B cell (primary cell): ENCODE results near the gene CCDC78. TPM values are rescaled to one million over a fixed set of nuclear protein-coding genes. Genes with fewer than 3 reads are reported as not detected.

ENCODE experiments used
- ATAC-seq: fragments of 200-7000 bp; cut with Tn5 transposase; one replicate; pipeline ENCODE4 v1.10.0; 2021; ENCODE audit warnings: low read depth, mild to moderate bottlenecking, moderate number of reproducible peaks, moderate library complexity
- CTCF ChIA-PET: fragments of 350-600 bp; sonication (Branson Sonifier 250); formaldehyde crosslinking; loops from one replicate; lab custom pipeline; 2021; ENCODE audit warnings: antibody characterized with exemption, inconsistent platforms; lab: Charles Lee
- POLR2A ChIA-PET: fragments of 350-600 bp; sonication (Branson Sonifier 250); formaldehyde crosslinking; loops from one replicate; lab custom pipeline; 2021; ENCODE audit warnings: antibody characterized with exemption; lab: Charles Lee
- DNase-seq: peaks from one replicate; pipeline ENCODE4 v3.0.0; 2013
- H2AFZ ChIP-seq: 2 replicates; pipeline ENCODE4 v1.6.1; 2012; ENCODE audit warnings: mild to moderate bottlenecking, low read depth, low read length; ENCODE audit not compliant: insufficient read depth, poor library complexity, severe bottlenecking
- H3K27ac ChIP-seq, 2 donors: 1 replicate in 1 of 2; 2 replicates in 1 of 2; pipeline ENCODE4 v1.5.1; 2012 to 2013; ENCODE audit warnings: low read length in 2 of 2, mild to moderate bottlenecking in 2 of 2, moderate library complexity in 1 of 2
- H3K27me3 ChIP-seq, 4 experiments: fragments of 200-600 bp in 1 of 4; sonication (generic) in 1 of 4; replicated peaks in 1 of 4; 1 replicate in 2 of 4; 2 replicates in 2 of 4; pipeline versions ENCODE4 v1.6.1 to v1.7.0; 2013 to 2016; ENCODE audit warnings: low read length in 3 of 4, mild to moderate bottlenecking in 2 of 4, mixed read lengths in 1 of 4, moderate library complexity in 1 of 4; ENCODE audit not compliant: insufficient read depth in 4 of 4, control insufficient read depth in 3 of 4; ENCODE audit errors: control extremely low read depth in 1 of 4
- H3K36me3 ChIP-seq, 2 experiments: replicated peaks in 1 of 2; 1 replicate in 1 of 2; 2 replicates in 1 of 2; pipeline versions ENCODE4 v1.6.1 to v1.7.1; 2013; ENCODE audit warnings: low read length in 1 of 2; ENCODE audit not compliant: insufficient read depth in 2 of 2, control insufficient read depth in 1 of 2; ENCODE audit errors: control extremely low read depth in 1 of 2, extremely low read depth in 1 of 2
- H3K4me1 ChIP-seq, 2 donors: fragments of 200-600 bp in 1 of 2; sonication (generic) in 1 of 2; 1 replicate in 1 of 2; 2 replicates in 1 of 2; pipeline versions ENCODE4 v1.5.1 to v1.6.1; 2013 to 2017; ENCODE audit warnings: low read length in 2 of 2; ENCODE audit not compliant: control insufficient read depth in 2 of 2, insufficient read depth in 2 of 2
- H3K4me2 ChIP-seq: replicated peaks from 2 replicates; pipeline ENCODE3; 2012; ENCODE audit warnings: mild to moderate bottlenecking, low read depth, low read length; ENCODE audit not compliant: poor library complexity, severe bottlenecking
- H3K4me3 ChIP-seq, 5 experiments: fragments of 200-600 bp in 1 of 5; sonication (generic) in 1 of 5; 1 replicate in 3 of 5; 2 replicates in 2 of 5; pipeline versions ENCODE4 v1.5.1 to v1.7.0; 2011 to 2016; ENCODE audit warnings: low read length in 4 of 5, mild to moderate bottlenecking in 4 of 5, low read depth in 2 of 5, control low read depth in 1 of 5, moderate library complexity in 1 of 5; ENCODE audit not compliant: insufficient read depth in 1 of 5; ENCODE audit errors: control extremely low read depth in 1 of 5, extremely low read depth in 1 of 5
- H3K79me2 ChIP-seq: fragments of 200-600 bp; sonication (generic); one replicate; pipeline ENCODE4 v1.6.0; 2016; ENCODE audit warnings: low read length; ENCODE audit not compliant: control insufficient read depth, insufficient read depth
- H3K9ac ChIP-seq: fragments of 200-600 bp; sonication (generic); 2 replicates; pipeline ENCODE4 v1.6.1; 2017; ENCODE audit warnings: mild to moderate bottlenecking, low read length, moderate library complexity
- H3K9me3 ChIP-seq, 3 donors: one replicate each; pipeline versions ENCODE4 v1.6.1 to v1.7.1; 2013; ENCODE audit warnings: low read length in 2 of 3; ENCODE audit not compliant: control insufficient read depth in 2 of 3, insufficient read depth in 1 of 3; ENCODE audit errors: control extremely low read depth in 1 of 3
- H4K20me1 ChIP-seq: 2 replicates; pipeline ENCODE4 v1.6.0; 2012; ENCODE audit warnings: mild to moderate bottlenecking, low read length; ENCODE audit not compliant: insufficient read depth, control insufficient read depth, poor library complexity, severe bottlenecking
- H3K27ac Mint-ChIP-seq: one replicate; pipeline ENCODE4 v1.8.0; 2021; ENCODE audit warnings: mixed read lengths
- H3K27me3 Mint-ChIP-seq: one replicate; pipeline ENCODE4 v1.8.0; 2021; ENCODE audit warnings: mixed read lengths
- H3K4me1 Mint-ChIP-seq: one replicate; pipeline ENCODE4 v1.8.0; 2021; ENCODE audit warnings: mixed read lengths
- H3K4me3 Mint-ChIP-seq: one replicate; pipeline ENCODE4 v1.8.0; 2021; ENCODE audit warnings: mixed read lengths
- H3K9me3 Mint-ChIP-seq: one replicate; pipeline ENCODE4 v1.8.0; 2022; ENCODE audit warnings: mixed read lengths; ENCODE audit not compliant: insufficient read depth
- CTCF ChIP-seq: fragments of 200-600 bp; IDR thresholded peaks from one replicate; pipeline ENCODE4 v1.8.0; 2022; ENCODE audit warnings: antibody characterized with exemption, mild to moderate bottlenecking
- EZH2 ChIP-seq: IDR thresholded peaks from 2 replicates; pipeline ENCODE4 v1.6.1; 2012; ENCODE audit warnings: borderline replicate concordance, low read depth, mild to moderate bottlenecking, moderate library complexity, low read length; ENCODE audit not compliant: insufficient read depth, poor library complexity, severe bottlenecking
- WGBS: methylation state at CpG from one replicate; pipeline ENCODE4 v1.1.5; 2013; ENCODE audit warnings: missing lambda C conversion rate; ENCODE audit not compliant: insufficient coverage; 5-methylcytosine and 5-hydroxymethylcytosine counted together
- intact Hi-C: fragments of 100-400 bp; cut with micrococcal nuclease; formaldehyde crosslinking; loops from one replicate; pipeline ENCODE4 v1.10.0; 2022
- polyA plus RNA-seq: library from polyadenylated mRNA; depleted of rRNA; stranded (reverse); fragments of >200 nt; gene quantifications from 2 replicates; pipeline ENCODE4 v1.2.3, GENCODE V29; 2012
- total RNA-seq, 2 donors: library from RNA; stranded (reverse); fragments of 120-200 nt in 1 of 2; gene quantifications; 1 replicate in 1 of 2; 2 replicates in 1 of 2; pipeline versions ENCODE4 v1.2.3 to v1.2.4, GENCODE V29; 2013 to 2022

Gene CCDC78
- total and polyA plus RNA-seq, 2 donors (not counting 1 experiment from before 2014, with no cell fraction given), result 11.8 to 34.2 TPM

- intact Hi-C loops, result no loop called here
- H3K79me2 ChIP-seq, result no peaks in the 10 kb centered on the region
- no peak for TF ChIP-seq CTCF
- TF ChIP-seq EZH2, result no peak
- H3K9ac ChIP-seq, result no peak overlapping the region
- ATAC-seq (no peak), DNase-seq (no peak)
- H3K4me1 ChIP-seq, result peaks cover 6 to 12% of the 10 kb centered on the region in 2 donors
- H2AFZ ChIP-seq, result no peak overlapping the region
- ChIA-PET POLR2A (interaction anchor here (0.7 kb wide), 1 partner anchor 1141 kb away, joined by 3 read pairs; no protein-coding TSS in a partner anchor), CTCF (interaction anchor here (1.2 kb wide), 1 partner anchor 10 kb away, joined by 3 read pairs; no protein-coding TSS in a partner anchor)
- H4K20me1 ChIP-seq, result no peaks in the 10 kb centered on the region
- H3K27ac ChIP-seq, result no peak overlapping the region
- Mint-ChIP-seq H3K4me1 (no peaks in the 10 kb centered on the region), H3K27me3 (peaks cover 36% of the 10 kb centered on the region), H3K9me3 (no peaks in the 10 kb centered on the region), H3K4me3 (peak overlapping the region; percentile 26), H3K27ac (no peak overlapping the region)
- H3K27me3 ChIP-seq, result peaks cover 0 to 88% (median 40%) of the 10 kb centered on the region in 4 experiments
- no peak overlapping the region for H3K4me3 ChIP-seq
- H3K9me3 ChIP-seq, result peaks cover 0 to 25% (median 0%) of the 10 kb centered on the region in 3 donors
- H3K36me3 ChIP-seq, result no peaks in the 10 kb centered on the region
- 8% methylated on average over 49 of the region's 49 CpGs for WGBS
- peak overlapping the region; percentile 38 for H3K4me2 ChIP-seq
These were observed 19.8 kb downstream of the CCDC78 start for GRCh38 chr16:706189-707061.
